ENCODE measurements around the gene EID2B. TPM values are rescaled to one million over a fixed set of nuclear protein-coding genes. Genes with fewer than 3 reads are reported as not detected.

Gene EID2B
- total RNA-seq, 4 donors from 2014 or later = 0.56 to 1.5 (median 1.0) TPM

DNA sequence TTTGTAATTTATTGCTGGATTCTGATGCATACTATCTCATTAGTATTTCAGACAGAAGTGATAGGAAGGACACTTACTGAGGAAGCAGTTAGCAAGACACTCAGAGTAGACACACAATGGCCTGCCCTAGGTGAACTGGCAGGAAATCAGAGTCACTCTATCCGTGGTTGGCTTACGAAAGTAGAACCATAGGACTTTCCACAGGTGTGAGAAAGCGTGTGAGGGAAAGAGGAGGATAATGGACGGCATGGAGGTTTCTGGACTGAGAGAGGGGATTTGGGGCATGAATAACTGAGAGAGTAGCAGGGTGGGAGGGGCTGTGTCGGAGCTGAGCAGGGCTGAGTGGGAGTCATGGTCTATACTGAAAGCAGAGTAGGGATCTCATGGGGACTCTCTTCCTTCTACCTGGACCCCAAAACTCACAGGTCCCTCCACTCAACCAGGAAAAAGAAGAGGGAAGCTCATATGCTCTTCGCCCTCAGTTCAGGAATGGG is 26.0 kb upstream of the EID2B start:
- DNase-seq (ENCODE audit: low spot score in 2 of 2) = no peak
- intact Hi-C loops (cut with DNase I; ENCODE audit: low total_unique reads) = no loop called here
- 73 to 75% methylated on average over 6 of the region's 6 CpGs for WGBS, 2 donors
- H3K4me3 ChIP-seq (ENCODE audit: low read depth, poor library complexity, severe bottlenecking) = no peak overlapping the region
- TF ChIP-seq, protein P1, sequence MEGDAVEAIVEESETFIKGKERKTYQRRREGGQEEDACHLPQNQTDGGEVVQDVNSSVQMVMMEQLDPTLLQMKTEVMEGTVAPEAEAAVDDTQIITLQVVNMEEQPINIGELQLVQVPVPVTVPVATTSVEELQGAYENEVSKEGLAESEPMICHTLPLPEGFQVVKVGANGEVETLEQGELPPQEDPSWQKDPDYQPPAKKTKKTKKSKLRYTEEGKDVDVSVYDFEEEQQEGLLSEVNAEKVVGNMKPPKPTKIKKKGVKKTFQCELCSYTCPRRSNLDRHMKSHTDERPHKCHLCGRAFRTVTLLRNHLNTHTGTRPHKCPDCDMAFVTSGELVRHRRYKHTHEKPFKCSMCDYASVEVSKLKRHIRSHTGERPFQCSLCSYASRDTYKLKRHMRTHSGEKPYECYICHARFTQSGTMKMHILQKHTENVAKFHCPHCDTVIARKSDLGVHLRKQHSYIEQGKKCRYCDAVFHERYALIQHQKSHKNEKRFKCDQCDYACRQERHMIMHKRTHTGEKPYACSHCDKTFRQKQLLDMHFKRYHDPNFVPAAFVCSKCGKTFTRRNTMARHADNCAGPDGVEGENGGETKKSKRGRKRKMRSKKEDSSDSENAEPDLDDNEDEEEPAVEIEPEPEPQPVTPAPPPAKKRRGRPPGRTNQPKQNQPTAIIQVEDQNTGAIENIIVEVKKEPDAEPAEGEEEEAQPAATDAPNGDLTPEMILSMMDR (IDR thresholded peaks at IDR 0.05) = no peak
- no peak for TF ChIP-seq POLR2A (IDR thresholded peaks at IDR 0.05)

- 60 to 72% methylated on average over 5 of the region's 5 CpGs for WGBS, 2 donors
These were observed 25.4 kb upstream of the EID2B start for GRCh38 chr19:39557811-39558623.

GRCh38 chr19:39555883-39556282 is 23.2 kb upstream of the EID2B start:
- no peak for DNase-seq (ENCODE audit: low spot score in 2 of 2)
- intact Hi-C loops (cut with DNase I; ENCODE audit: low total_unique reads) = no loop called here
- no peak overlapping the region for H3K4me3 ChIP-seq (ENCODE audit: low read depth, poor library complexity, severe bottlenecking)
- WGBS, 2 donors = 22 to 25% methylated on average over 1 of the region's 1 CpG
- TF ChIP-seq, protein P1 (IDR thresholded peaks at IDR 0.05) = no peak
- TF ChIP-seq POLR2A (IDR thresholded peaks at IDR 0.05) = no peak

More at GRCh38 chr19:39557811-39558623, 25.4 kb upstream of the EID2B start:
- no peak overlapping the region for H3K4me3 ChIP-seq (ENCODE audit: low read depth, poor library complexity, severe bottlenecking)
- intact Hi-C loops (cut with DNase I; ENCODE audit: low total_unique reads) = no loop called here
- DNase-seq (ENCODE audit: low spot score in 2 of 2) = no peak
- no peak for TF ChIP-seq POLR2A (IDR thresholded peaks at IDR 0.05)
- TF ChIP-seq, protein P1 (IDR thresholded peaks at IDR 0.05) = no peak

GRCh38 chr19:39554701-39555311 is 22.2 kb upstream of the EID2B start:
- H3K4me3 ChIP-seq (ENCODE audit: low read depth, poor library complexity, severe bottlenecking) = no peak overlapping the region
- no peak for TF ChIP-seq POLR2A (IDR thresholded peaks at IDR 0.05)
- TF ChIP-seq, protein P1 (IDR thresholded peaks at IDR 0.05) = no peak
- intact Hi-C loops (cut with DNase I; ENCODE audit: low total_unique reads) = no loop called here
- WGBS, 2 donors = 65 to 76% methylated on average over 4 of the region's 4 CpGs
- no peak for DNase-seq (ENCODE audit: low spot score in 2 of 2)

- intact Hi-C loops (cut with DNase I; ENCODE audit: low total_unique reads) = no loop called here
- no peak overlapping the region for H3K4me3 ChIP-seq (ENCODE audit: low read depth, poor library complexity, severe bottlenecking)
- WGBS, 2 donors = 63% methylated on average over 7 of the region's 7 CpGs
- no peak for TF ChIP-seq POLR2A (IDR thresholded peaks at IDR 0.05)
- TF ChIP-seq, protein P1 (IDR thresholded peaks at IDR 0.05) = no peak
- DNase-seq (ENCODE audit: low spot score in 2 of 2) = no peak
These were observed 20.5 kb upstream of the EID2B start for GRCh38 chr19:39553082-39553652.
